SK-N-SH treated with all-trans-retinoic acid at 6 μM for 48 hours (cell line): Measurements from ENCODE around the gene TMEM237.

ENCODE experiments used
- ARNTL ChIP-seq: fragments of 450-650 bp; formaldehyde crosslinking; IDR thresholded peaks from 2 replicates; pipeline ENCODE4 v1.5.0; 2020; ENCODE audit warnings: low read depth, mild to moderate bottlenecking, moderate library complexity, borderline replicate concordance
- BACH2 ChIP-seq: fragments of 250-450 bp; sonication (Bioruptor Pico); IDR thresholded peaks from 2 replicates; pipeline ENCODE4 v1.9.0; 2021; ENCODE audit warnings: mild to moderate bottlenecking, borderline replicate concordance
- RARB ChIP-seq: fragments of 250-450 bp; sonication (Bioruptor Pico); IDR thresholded peaks from 2 replicates; pipeline ENCODE4 v1.8.0; 2021; ENCODE audit warnings: mild to moderate bottlenecking, moderate library complexity
- TCF4 ChIP-seq: fragments of 250-450 bp; sonication (Bioruptor Pico); IDR thresholded peaks from 2 replicates; pipeline ENCODE4 v1.8.0; 2021; ENCODE audit warnings: mild to moderate bottlenecking, moderate library complexity, borderline replicate concordance
- ZFP30 ChIP-seq: fragments of 450-650 bp; formaldehyde crosslinking; IDR thresholded peaks from 2 replicates; pipeline ENCODE4 v1.5.0; 2022; ENCODE audit warnings: mild to moderate bottlenecking, moderate library complexity
- TF ChIP-seq, protein P1 (sequence below): fragments of 250-450 bp; sonication (Bioruptor Pico); IDR thresholded peaks from 2 replicates; pipeline ENCODE4 v1.5.1; 2020; ENCODE audit warnings: low read depth, mild to moderate bottlenecking, moderate library complexity

- TF ChIP-seq RARB (CRISPR knock-in tag) (no peak), ZFP30 (no peak), BACH2 (no peak), ARNTL (CRISPR knock-in tag) (no peak), TCF4 (CRISPR knock-in tag) (no peak)
- TF ChIP-seq, protein P1, sequence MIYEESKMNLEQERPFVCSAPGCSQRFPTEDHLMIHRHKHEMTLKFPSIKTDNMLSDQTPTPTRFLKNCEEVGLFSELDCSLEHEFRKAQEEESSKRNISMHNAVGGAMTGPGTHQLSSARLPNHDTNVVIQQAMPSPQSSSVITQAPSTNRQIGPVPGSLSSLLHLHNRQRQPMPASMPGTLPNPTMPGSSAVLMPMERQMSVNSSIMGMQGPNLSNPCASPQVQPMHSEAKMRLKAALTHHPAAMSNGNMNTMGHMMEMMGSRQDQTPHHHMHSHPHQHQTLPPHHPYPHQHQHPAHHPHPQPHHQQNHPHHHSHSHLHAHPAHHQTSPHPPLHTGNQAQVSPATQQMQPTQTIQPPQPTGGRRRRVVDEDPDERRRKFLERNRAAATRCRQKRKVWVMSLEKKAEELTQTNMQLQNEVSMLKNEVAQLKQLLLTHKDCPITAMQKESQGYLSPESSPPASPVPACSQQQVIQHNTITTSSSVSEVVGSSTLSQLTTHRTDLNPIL, result no peak
Observed at GRCh38 chr2:201674298-201674697, 31.0 kb upstream of the TMEM237 start.
